Measurements from ENCODE around the gene GPR132.

The GPR132 gene

DNA sequence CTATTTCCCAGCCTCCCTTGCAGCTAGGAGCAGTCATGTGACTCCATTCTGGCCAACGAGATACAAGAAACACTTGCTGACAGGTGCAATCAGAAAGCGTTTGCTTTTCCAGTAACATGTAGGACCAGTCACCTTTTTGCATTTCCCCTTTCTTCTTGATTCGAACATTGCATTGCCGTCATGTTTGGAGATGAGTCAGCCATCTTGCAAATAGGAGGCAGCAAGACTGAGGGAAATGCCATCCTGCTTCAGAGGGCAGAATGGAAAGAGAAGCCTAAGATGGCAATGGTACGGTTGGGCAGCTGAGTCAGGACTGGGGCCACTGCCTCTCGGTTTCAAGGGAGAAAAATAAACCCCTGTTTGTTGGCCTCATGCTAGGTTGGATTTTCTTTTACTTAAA lies 34.5 kb upstream of the GPR132 start:
- Histone ChIP-seq H3K9me3 (ENCODE audit: control insufficient read depth in 1 of 2, low read length in 2 of 2) (peaks cover 3 to 7% of the 10 kb centered on the region in 2 donors), H3K36me3 (ENCODE audit: control insufficient read depth in 1 of 2, insufficient read depth in 2 of 2, low read length in 2 of 2) (no peaks in the 10 kb centered on the region), H3K27me3 (ENCODE audit: control insufficient read depth in 1 of 2, insufficient read depth in 2 of 2, low read length in 2 of 2) (peaks cover 0 to 4% of the 10 kb centered on the region in 2 donors), H3K4me1 (ENCODE audit: control insufficient read depth in 1 of 2, insufficient read depth in 2 of 2, low read length in 2 of 2) (no peaks in the 10 kb centered on the region), H3K9ac (ENCODE audit: low read depth in 1 of 2, low read length in 2 of 2) (no peak overlapping the region), H3K27ac (ENCODE audit: low read depth, low read length) (no peak overlapping the region), H3K4me3 (ENCODE audit: low read depth in 1 of 2, low read length in 2 of 2) (no peak overlapping the region)

DNA sequence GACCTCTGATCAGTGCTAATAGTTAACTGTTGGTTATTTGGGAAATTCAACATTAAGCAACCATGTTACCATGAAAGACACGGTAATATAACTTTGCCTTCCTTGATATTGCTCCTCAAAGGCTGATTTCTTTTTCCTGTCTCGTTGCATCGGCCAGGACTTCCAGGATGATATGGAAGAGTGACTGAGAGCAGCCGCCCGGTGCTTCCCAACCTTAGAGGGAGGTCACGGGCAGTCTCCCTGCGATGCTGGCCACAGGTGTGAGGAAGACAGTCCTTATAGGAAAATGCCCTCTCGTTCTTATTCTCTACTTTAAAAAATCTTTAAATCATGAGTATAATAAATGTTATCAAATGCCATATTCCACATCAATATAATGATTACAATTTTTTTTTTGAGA lies 33.1 kb upstream of the GPR132 start:
- Histone ChIP-seq H3K9ac (ENCODE audit: low read depth in 1 of 2, low read length in 2 of 2) (no peak overlapping the region), H3K4me3 (ENCODE audit: low read depth in 1 of 2, low read length in 2 of 2) (no peak overlapping the region), H3K36me3 (ENCODE audit: control insufficient read depth in 1 of 2, insufficient read depth in 2 of 2, low read length in 2 of 2) (no peaks in the 10 kb centered on the region), H3K27me3 (ENCODE audit: control insufficient read depth in 1 of 2, insufficient read depth in 2 of 2, low read length in 2 of 2) (peaks cover 0 to 4% of the 10 kb centered on the region in 2 donors), H3K4me1 (ENCODE audit: control insufficient read depth in 1 of 2, insufficient read depth in 2 of 2, low read length in 2 of 2) (peaks cover 6 to 7% of the 10 kb centered on the region in 2 donors), H3K9me3 (ENCODE audit: control insufficient read depth in 1 of 2, low read length in 2 of 2) (peaks cover 3 to 7% of the 10 kb centered on the region in 2 donors), H3K27ac (ENCODE audit: low read depth, low read length) (no peak overlapping the region)

DNA sequence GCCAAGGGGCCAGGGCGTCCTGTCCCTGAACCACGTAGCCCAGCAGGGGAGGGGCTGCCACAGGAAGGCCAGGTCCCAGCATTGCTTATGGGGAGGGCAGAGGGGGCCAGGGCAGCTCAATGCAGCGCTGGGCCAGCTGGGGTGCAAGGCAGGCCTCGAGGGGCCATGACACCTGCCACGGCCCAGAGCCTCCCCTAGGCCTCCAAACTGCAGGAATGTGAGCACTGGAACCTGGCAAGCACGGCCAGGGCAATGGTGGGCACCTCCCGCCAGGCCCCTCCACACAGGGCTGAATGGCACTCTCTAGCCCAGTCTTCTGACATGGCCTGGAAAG lies 32.5 kb upstream of the GPR132 start:
- peaks cover 6 to 10% of the 10 kb centered on the region in 2 donors for H3K4me1 ChIP-seq (ENCODE audit: control insufficient read depth in 1 of 2, insufficient read depth in 2 of 2, low read length in 2 of 2)
- H3K9me3 ChIP-seq (ENCODE audit: control insufficient read depth in 1 of 2, low read length in 2 of 2) = peaks cover 3 to 7% of the 10 kb centered on the region in 2 donors
- H3K27me3 ChIP-seq (ENCODE audit: control insufficient read depth in 1 of 2, insufficient read depth in 2 of 2, low read length in 2 of 2) = peaks cover 0 to 4% of the 10 kb centered on the region in 2 donors
- H3K27ac ChIP-seq (ENCODE audit: low read depth, low read length) = no peak overlapping the region
- no peaks in the 10 kb centered on the region for H3K36me3 ChIP-seq (ENCODE audit: control insufficient read depth in 1 of 2, insufficient read depth in 2 of 2, low read length in 2 of 2)
- H3K9ac ChIP-seq (ENCODE audit: low read depth in 1 of 2, low read length in 2 of 2) = no peak overlapping the region
- H3K4me3 ChIP-seq (ENCODE audit: low read depth in 1 of 2, low read length in 2 of 2) = no peak overlapping the region

DNA sequence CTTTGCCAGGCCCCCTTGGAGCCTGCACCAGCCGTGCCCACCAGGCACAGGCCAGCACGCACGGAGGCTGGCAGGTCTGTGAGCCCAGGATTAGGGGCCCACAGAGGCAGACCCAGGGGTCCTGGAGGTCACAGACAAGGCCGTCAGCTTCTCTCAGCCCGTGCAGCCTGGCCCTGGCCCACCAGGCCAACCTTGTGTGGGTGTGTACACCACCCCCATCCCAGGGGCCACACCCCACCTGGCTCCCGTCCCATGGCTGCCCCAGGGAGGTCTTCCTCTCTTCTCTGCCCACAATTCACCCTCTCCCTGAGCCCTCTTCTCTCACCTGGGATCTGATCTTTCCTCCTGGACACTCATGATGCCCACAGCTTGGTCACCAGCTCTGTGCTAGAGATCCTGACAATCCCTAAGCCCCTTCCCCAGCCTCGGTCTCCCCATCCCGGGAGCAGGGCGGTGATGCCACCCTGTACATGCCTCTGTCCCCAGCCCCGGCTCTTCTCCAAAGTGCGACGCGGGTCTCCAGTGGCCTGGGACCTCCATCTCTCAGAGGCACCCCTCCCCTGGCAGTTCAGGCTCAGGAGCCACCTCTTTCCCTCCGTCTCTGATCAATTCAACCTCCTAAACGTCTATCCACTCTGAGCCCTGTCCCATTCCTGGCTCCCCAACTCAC lies 31.1 kb upstream of the GPR132 start:
- H3K4me3 ChIP-seq (ENCODE audit: low read depth in 1 of 2, low read length in 2 of 2) = no peak overlapping the region
- H3K9ac ChIP-seq (ENCODE audit: low read depth in 1 of 2, low read length in 2 of 2) = no peak overlapping the region
- no peak overlapping the region for H3K27ac ChIP-seq (ENCODE audit: low read depth, low read length)
- peaks cover 16 to 24% of the 10 kb centered on the region in 2 donors for H3K4me1 ChIP-seq (ENCODE audit: control insufficient read depth in 1 of 2, insufficient read depth in 2 of 2, low read length in 2 of 2)
- H3K9me3 ChIP-seq (ENCODE audit: control insufficient read depth in 1 of 2, low read length in 2 of 2) = peaks cover 3 to 7% of the 10 kb centered on the region in 2 donors
- no peaks in the 10 kb centered on the region for H3K36me3 ChIP-seq (ENCODE audit: control insufficient read depth in 1 of 2, insufficient read depth in 2 of 2, low read length in 2 of 2)
- no peaks in the 10 kb centered on the region for H3K27me3 ChIP-seq (ENCODE audit: control insufficient read depth in 1 of 2, insufficient read depth in 2 of 2, low read length in 2 of 2)

DNA sequence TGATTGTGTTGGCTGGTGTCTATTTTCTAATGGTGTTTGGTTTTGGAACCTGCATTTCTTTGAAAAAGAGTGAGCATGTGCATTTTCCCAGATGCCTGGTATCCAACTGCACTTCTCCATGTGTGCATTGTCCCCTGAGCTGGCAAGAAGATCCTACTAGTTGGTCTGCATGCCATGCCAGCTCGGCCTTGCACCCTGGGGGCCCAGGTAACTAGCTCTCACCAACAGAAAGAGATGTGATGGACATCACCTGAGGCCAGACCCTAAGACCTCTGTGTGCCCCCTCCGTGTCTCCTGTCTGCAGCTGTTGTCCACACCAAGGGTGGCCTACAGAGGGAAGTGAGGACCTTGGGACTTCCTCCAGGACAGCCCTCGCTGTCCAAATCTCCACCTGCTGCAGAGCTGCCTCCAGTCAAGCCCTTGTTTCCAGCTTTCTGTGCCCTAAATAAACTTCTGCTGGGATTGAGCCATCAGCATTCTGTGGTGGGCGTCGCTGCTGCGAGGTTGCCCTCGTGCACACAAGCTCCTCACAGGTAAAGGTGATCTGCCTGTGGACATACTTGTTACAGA lies 30.1 kb upstream of the GPR132 start:
- H3K27ac ChIP-seq (ENCODE audit: low read depth, low read length) = no peak overlapping the region
- no peaks in the 10 kb centered on the region for H3K36me3 ChIP-seq (ENCODE audit: control insufficient read depth in 1 of 2, insufficient read depth in 2 of 2, low read length in 2 of 2)
- no peaks in the 10 kb centered on the region for H3K27me3 ChIP-seq (ENCODE audit: control insufficient read depth in 1 of 2, insufficient read depth in 2 of 2, low read length in 2 of 2)
- H3K9me3 ChIP-seq (ENCODE audit: control insufficient read depth in 1 of 2, low read length in 2 of 2) = peaks cover 3 to 7% of the 10 kb centered on the region in 2 donors
- no peak overlapping the region for H3K4me3 ChIP-seq (ENCODE audit: low read depth in 1 of 2, low read length in 2 of 2)
- H3K9ac ChIP-seq (ENCODE audit: low read depth in 1 of 2, low read length in 2 of 2) = no peak overlapping the region
- peaks cover 25 to 34% of the 10 kb centered on the region in 2 donors for H3K4me1 ChIP-seq (ENCODE audit: control insufficient read depth in 1 of 2, insufficient read depth in 2 of 2, low read length in 2 of 2)

DNA sequence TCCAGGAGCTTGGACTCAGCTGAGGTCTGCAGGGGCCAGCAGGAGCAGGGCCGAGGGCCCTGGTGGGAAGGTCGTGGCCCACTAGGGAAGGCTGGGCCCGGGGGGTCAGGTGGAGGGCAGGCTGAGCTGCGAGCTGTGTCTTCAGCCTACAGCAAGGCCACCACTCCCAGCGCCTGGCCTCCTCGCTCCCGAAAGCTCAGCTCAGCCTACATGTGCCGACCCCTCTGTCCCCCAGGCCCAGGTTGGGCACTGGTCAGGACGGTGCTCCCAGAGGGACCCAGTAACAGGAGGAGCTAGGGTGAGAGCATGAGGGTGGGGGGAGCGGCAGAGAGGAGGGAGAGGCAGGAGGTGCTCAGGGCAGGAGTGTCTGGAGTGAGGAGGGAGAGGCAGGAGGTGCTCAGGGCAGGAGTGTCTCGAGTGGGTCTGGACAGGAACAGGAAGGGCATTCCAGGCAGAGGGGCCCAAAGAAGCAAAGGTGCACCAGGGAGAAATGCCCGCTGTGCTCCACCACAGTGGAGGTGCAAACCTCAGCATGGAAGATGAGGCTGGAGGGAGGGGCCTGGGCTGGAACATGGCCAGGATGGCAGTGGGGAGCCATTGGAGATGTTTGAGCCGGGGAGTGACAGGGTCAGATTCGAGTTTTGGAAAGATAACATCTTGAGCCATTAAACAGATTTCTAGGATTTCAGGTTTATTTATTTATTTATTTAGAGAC lies 29.1 kb upstream of the GPR132 start:
- Histone ChIP-seq H3K4me1 (ENCODE audit: control insufficient read depth in 1 of 2, insufficient read depth in 2 of 2, low read length in 2 of 2) (peaks cover 25 to 38% of the 10 kb centered on the region in 2 donors), H3K27me3 (ENCODE audit: control insufficient read depth in 1 of 2, insufficient read depth in 2 of 2, low read length in 2 of 2) (no peaks in the 10 kb centered on the region), H3K36me3 (ENCODE audit: control insufficient read depth in 1 of 2, insufficient read depth in 2 of 2, low read length in 2 of 2) (no peaks in the 10 kb centered on the region), H3K9me3 (ENCODE audit: control insufficient read depth in 1 of 2, low read length in 2 of 2) (no peaks in the 10 kb centered on the region), H3K4me3 (ENCODE audit: low read depth in 1 of 2, low read length in 2 of 2) (peak overlapping the region; percentile 70 to 71), H3K27ac (ENCODE audit: low read depth, low read length) (no peak overlapping the region), H3K9ac (ENCODE audit: low read depth in 1 of 2, low read length in 2 of 2) (peak overlapping the region; percentile 59 to 74)

DNA sequence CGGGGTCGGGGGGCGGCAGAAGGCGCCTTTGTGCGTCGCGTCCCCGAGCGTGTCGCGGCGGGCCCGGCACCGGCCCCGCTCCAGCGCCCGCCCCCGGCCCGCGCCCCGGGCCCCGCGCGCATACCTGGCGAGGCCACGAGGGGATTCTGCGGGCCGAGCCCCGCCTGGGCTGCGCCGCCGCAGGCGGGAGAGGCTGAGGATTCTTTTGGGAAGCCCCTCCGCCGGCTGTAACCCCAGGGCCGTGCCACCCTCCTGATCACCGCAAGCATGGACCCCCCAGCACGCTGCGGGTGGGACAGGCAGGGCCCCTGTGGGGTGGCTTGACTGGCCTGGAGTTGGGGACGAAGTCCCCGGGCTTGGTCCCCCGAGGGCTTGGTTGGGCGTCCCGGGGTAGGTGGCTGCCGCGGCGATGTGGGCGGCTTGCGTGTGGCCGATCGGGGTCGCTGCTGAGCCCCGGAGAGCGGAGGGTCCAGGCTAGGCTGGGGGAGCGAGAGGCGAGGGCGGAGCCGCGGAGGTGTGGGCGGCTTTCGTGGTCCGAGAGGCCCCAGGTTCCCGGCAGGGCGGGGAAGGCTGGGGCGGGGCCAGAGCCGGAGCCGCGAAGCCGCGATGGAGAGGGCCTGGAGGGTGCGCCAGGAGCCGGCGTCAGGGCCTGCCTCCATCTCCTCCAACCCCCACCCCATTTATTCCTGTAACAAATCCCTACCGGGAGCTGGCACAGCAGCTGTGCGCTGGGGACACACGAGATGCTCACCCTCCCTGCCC lies 28.4 kb upstream of the GPR132 start:
- H3K36me3 ChIP-seq (ENCODE audit: control insufficient read depth in 1 of 2, insufficient read depth in 2 of 2, low read length in 2 of 2) = no peaks in the 10 kb centered on the region
- H3K9me3 ChIP-seq (ENCODE audit: control insufficient read depth in 1 of 2, low read length in 2 of 2) = no peaks in the 10 kb centered on the region
- peaks cover 4% of the 10 kb centered on the region in 2 donors for H3K27me3 ChIP-seq (ENCODE audit: control insufficient read depth in 1 of 2, insufficient read depth in 2 of 2, low read length in 2 of 2)
- peak overlapping the region; percentile 93 for H3K27ac ChIP-seq (ENCODE audit: low read depth, low read length)
- H3K4me1 ChIP-seq (ENCODE audit: control insufficient read depth in 1 of 2, insufficient read depth in 2 of 2, low read length in 2 of 2) = peaks cover 30 to 42% of the 10 kb centered on the region in 2 donors
- H3K9ac ChIP-seq (ENCODE audit: low read depth in 1 of 2, low read length in 2 of 2) = peak overlapping the region; percentile 59 to 74
- H3K4me3 ChIP-seq (ENCODE audit: low read depth in 1 of 2, low read length in 2 of 2) = peak overlapping the region; percentile 70 to 71

DNA sequence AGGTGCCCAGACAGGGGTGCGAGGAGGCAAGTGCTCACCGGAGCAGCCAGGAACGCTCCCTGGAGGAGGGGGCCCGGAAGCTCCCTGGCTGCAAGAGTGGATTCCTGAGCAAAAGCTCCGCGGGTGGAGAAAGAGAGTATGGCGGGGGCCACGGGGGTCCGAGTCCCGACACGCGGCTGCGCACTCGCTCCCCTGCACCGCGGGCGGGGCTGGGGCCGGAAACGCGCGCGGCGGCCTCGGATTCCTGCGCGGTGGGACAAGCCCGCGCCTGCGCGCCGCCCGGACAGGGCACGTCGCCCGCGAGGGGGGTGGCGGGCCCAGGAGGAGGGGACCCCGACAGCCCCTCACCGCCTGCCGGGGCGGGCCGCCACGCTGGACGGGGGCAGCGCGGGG lies 27.8 kb upstream of the GPR132 start:
- Histone ChIP-seq H3K9ac (ENCODE audit: low read depth in 1 of 2, low read length in 2 of 2) (peak overlapping the region; percentile 57 to 64), H3K9me3 (ENCODE audit: control insufficient read depth in 1 of 2, low read length in 2 of 2) (no peaks in the 10 kb centered on the region), H3K4me3 (ENCODE audit: low read depth in 1 of 2, low read length in 2 of 2) (peak overlapping the region; percentile 59 to 61), H3K27ac (ENCODE audit: low read depth, low read length) (peak overlapping the region; percentile 93), H3K4me1 (ENCODE audit: control insufficient read depth in 1 of 2, insufficient read depth in 2 of 2, low read length in 2 of 2) (peaks cover 31 to 42% of the 10 kb centered on the region in 2 donors), H3K27me3 (ENCODE audit: control insufficient read depth in 1 of 2, insufficient read depth in 2 of 2, low read length in 2 of 2) (peaks cover 4 to 8% of the 10 kb centered on the region in 2 donors), H3K36me3 (ENCODE audit: control insufficient read depth in 1 of 2, insufficient read depth in 2 of 2, low read length in 2 of 2) (no peaks in the 10 kb centered on the region)

DNA sequence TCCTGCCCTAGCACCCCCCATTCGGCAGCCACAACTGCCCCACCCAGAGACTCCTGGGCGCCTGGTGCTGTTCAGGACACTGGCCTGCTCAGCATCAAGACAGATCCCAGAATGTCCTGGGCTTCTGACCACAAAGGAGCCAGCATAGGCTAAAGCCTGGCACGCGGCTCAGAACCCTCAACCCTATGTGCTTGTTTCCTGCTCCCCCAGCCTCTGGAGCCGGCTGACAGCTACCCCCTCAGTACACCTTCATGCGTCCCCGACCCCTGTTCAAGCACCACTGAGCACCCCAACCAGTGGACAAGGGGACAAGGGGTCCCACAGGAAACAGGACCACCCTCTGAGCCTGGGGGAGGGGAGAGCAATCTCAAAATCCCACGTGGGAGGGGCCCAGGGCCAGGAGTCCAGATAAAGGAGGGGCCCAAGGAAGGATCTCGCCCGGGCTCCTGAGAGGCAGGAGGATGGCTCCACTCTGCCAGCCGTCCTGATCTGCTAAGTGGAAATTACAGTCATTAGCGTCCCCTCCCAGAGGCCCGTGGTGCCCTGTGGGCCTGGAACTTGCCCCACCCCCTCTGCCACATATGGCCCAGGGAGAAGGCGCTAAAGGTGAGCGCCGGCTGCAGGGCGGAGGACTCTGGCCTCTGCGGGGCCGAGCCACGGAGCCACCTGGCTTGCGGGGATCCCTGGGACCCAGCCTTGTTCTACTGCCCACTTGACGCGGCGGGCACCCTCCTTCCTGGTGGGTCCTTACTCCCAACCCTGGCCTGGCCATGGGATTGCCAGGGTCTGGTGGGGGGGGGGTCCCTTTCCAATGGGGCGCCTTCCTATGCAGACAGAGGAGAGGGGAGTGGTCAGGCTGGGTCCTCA lies 27.2 kb upstream of the GPR132 start:
- peak overlapping the region; percentile 93 for H3K27ac ChIP-seq (ENCODE audit: low read depth, low read length)
- H3K9ac ChIP-seq (ENCODE audit: low read depth in 1 of 2, low read length in 2 of 2) = peak overlapping the region; percentile 57 to 64

More for the DNA sequence above, 27.2 kb upstream of the GPR132 start:
- peak overlapping the region; percentile 59 to 61 for H3K4me3 ChIP-seq (ENCODE audit: low read depth in 1 of 2, low read length in 2 of 2)
- peaks cover 4 to 8% of the 10 kb centered on the region in 2 donors for H3K27me3 ChIP-seq (ENCODE audit: control insufficient read depth in 1 of 2, insufficient read depth in 2 of 2, low read length in 2 of 2)
- H3K4me1 ChIP-seq (ENCODE audit: control insufficient read depth in 1 of 2, insufficient read depth in 2 of 2, low read length in 2 of 2) = peaks cover 31 to 42% of the 10 kb centered on the region in 2 donors
- H3K9me3 ChIP-seq (ENCODE audit: control insufficient read depth in 1 of 2, low read length in 2 of 2) = no peaks in the 10 kb centered on the region
- H3K36me3 ChIP-seq (ENCODE audit: control insufficient read depth in 1 of 2, insufficient read depth in 2 of 2, low read length in 2 of 2) = no peaks in the 10 kb centered on the region

Measured in duodenal mucosa (tissue), 2 donors.